Caco-2 (cell line): Measurements from ENCODE around the gene LAPTM5. TPM values are rescaled to one million over a fixed set of nuclear protein-coding genes. Genes with fewer than 3 reads are reported as not detected.

ENCODE experiments used
- BruUV-seq: library from RNA; stranded (reverse); fragments of 400-500 nt; replicated peaks from 2 replicates; lab custom pipeline; 2021; lab: Mats Ljungman, UMichigan
- CTCF ChIA-PET: fragments of 300-600 bp; sonication (Branson Sonifier 250); formaldehyde crosslinking; loops from one replicate; lab custom pipeline; 2022; ENCODE audit warnings: antibody characterized with exemption; lab: Charles Lee
- POLR2A ChIA-PET: fragments of 300-600 bp; sonication (Branson Sonifier 250); formaldehyde crosslinking; loops from one replicate; lab custom pipeline; 2022; ENCODE audit warnings: antibody characterized with exemption; lab: Charles Lee
- DNase-seq, 2 experiments: peaks; one replicate each; pipeline versions ENCODE4 v3.0.0 to v3.0.0-alpha.2; 2020 to 2022
- H3K27me3 ChIP-seq: replicated peaks from 2 replicates; pipeline ENCODE4 v1.6.0; 2011; ENCODE audit warnings: low read length; ENCODE audit not compliant: control insufficient read depth, insufficient read depth
- H3K36me3 ChIP-seq: 2 replicates; pipeline ENCODE4 v1.5.1; 2011; ENCODE audit warnings: low read length; ENCODE audit not compliant: control insufficient read depth, insufficient read depth
- H3K4me1 ChIP-seq: fragments of 250-450 bp; sonication (Bioruptor Pico); 2 replicates; pipeline ENCODE4 v1.5.1; 2020; ENCODE audit warnings: mild to moderate bottlenecking
- H3K4me3 ChIP-seq: 2 replicates; pipeline ENCODE4 v1.5.1; 2011; ENCODE audit warnings: low read depth, mild to moderate bottlenecking, control low read depth, low read length
- H3K9me3 ChIP-seq: fragments of 250-450 bp; sonication (Bioruptor Pico); 2 replicates; pipeline ENCODE4 v1.5.1; 2020; ENCODE audit warnings: mild to moderate bottlenecking, moderate library complexity
- H3K27ac Mint-ChIP-seq: one replicate; pipeline ENCODE4 v1.8.0; 2022; ENCODE audit warnings: mixed read lengths; ENCODE audit not compliant: unreplicated experiment
- H3K27me3 Mint-ChIP-seq: one replicate; pipeline ENCODE4 v1.8.0; 2022; ENCODE audit warnings: mixed read lengths; ENCODE audit not compliant: insufficient read depth, unreplicated experiment
- H3K36me3 Mint-ChIP-seq: one replicate; pipeline ENCODE4 v1.8.0; 2022; ENCODE audit warnings: mild to moderate bottlenecking, mixed read lengths; ENCODE audit not compliant: insufficient read depth, unreplicated experiment
- H3K4me1 Mint-ChIP-seq: one replicate; pipeline ENCODE4 v1.8.0; 2022; ENCODE audit warnings: low read depth, mixed read lengths; ENCODE audit not compliant: unreplicated experiment
- H3K4me3 Mint-ChIP-seq: one replicate; pipeline ENCODE4 v1.8.0; 2022; ENCODE audit warnings: mild to moderate bottlenecking, moderate library complexity, mixed read lengths; ENCODE audit not compliant: unreplicated experiment
- H3K9me3 Mint-ChIP-seq: one replicate; pipeline ENCODE4 v1.8.0; 2022; ENCODE audit warnings: mixed read lengths; ENCODE audit not compliant: unreplicated experiment
- CTCF ChIP-seq, 2 experiments: fragments of 200-600 bp in 1 of 2; IDR thresholded peaks; 1 replicate in 1 of 2; 2 replicates in 1 of 2; pipeline versions ENCODE4 v1.5.1 to v1.8.0; 2011 to 2022; ENCODE audit warnings: antibody characterized with exemption in 1 of 2, control low read depth in 1 of 2, inconsistent platforms in 1 of 2, low read depth in 1 of 2, low read length in 1 of 2, mild to moderate bottlenecking in 1 of 2, moderate library complexity in 1 of 2; ENCODE audit not compliant: insufficient read depth in 1 of 2, severe bottlenecking in 1 of 2, unreplicated experiment in 1 of 2
- intact Hi-C: fragments of 100-400 bp; cut with micrococcal nuclease; formaldehyde crosslinking; loops from one replicate; pipeline ENCODE4 v1.10.0; 2022; ENCODE audit not compliant: unreplicated experiment
- total RNA-seq: library from RNA; stranded (reverse); gene quantifications from 2 replicates; pipeline ENCODE4 v1.2.3, GENCODE V29; 2022

Gene LAPTM5
- total RNA-seq, 1 experiment from 2014 or later, result not detected

GRCh38 chr1:30756206-30756544 is 1.4 kb downstream of the LAPTM5 start:
- H3K27me3 Mint-ChIP-seq, result no peaks in the 10 kb centered on the region
- H3K9me3 ChIP-seq, result no peaks in the 10 kb centered on the region
- no peak for TF ChIP-seq CTCF (IDR thresholded peaks at IDR 0.05; ENCODE audit: insufficient read depth in 1 of 2, low read depth in 1 of 2, low read length in 1 of 2, severe bottlenecking in 1 of 2, unreplicated experiment in 1 of 2)
- H3K36me3 Mint-ChIP-seq, result no peaks in the 10 kb centered on the region
- no peak overlapping the region for H3K27ac Mint-ChIP-seq
- no peaks in the 10 kb centered on the region for H3K36me3 ChIP-seq
- no peaks in the 10 kb centered on the region for H3K4me1 ChIP-seq
- no peak for DNase-seq
- H3K4me1 Mint-ChIP-seq, result no peaks in the 10 kb centered on the region
- no peak overlapping the region for H3K4me3 Mint-ChIP-seq
- no TSS peak for BruUV-seq
- no peaks in the 10 kb centered on the region for H3K9me3 Mint-ChIP-seq
- no peaks in the 10 kb centered on the region for H3K27me3 ChIP-seq
- ChIA-PET CTCF (no interaction called here), POLR2A (no interaction called here)
- H3K4me3 ChIP-seq, result no peak overlapping the region
- intact Hi-C loops, result no loop called here

GRCh38 chr1:30755746-30756145 is 1.8 kb downstream of the LAPTM5 start:
- CTCF ChIA-PET, result no interaction called here
- no peak overlapping the region for H3K4me3 ChIP-seq

GRCh38 chr1:30755334-30755733 is 2.2 kb downstream of the LAPTM5 start:
- H3K4me3 Mint-ChIP-seq, result no peak overlapping the region
- H3K4me3 ChIP-seq, result no peak overlapping the region
- H3K4me1 Mint-ChIP-seq, result no peaks in the 10 kb centered on the region
- H3K27me3 Mint-ChIP-seq, result no peaks in the 10 kb centered on the region
- DNase-seq, result no peak
- H3K9me3 ChIP-seq, result no peaks in the 10 kb centered on the region
- H3K36me3 Mint-ChIP-seq, result no peaks in the 10 kb centered on the region
- no peak overlapping the region for H3K27ac Mint-ChIP-seq
- CTCF ChIA-PET, result no interaction called here
- no peaks in the 10 kb centered on the region for H3K27me3 ChIP-seq
- POLR2A ChIA-PET, result no interaction called here
- H3K9me3 Mint-ChIP-seq, result no peaks in the 10 kb centered on the region
- no peak for TF ChIP-seq CTCF (IDR thresholded peaks at IDR 0.05; ENCODE audit: insufficient read depth in 1 of 2, low read depth in 1 of 2, low read length in 1 of 2, severe bottlenecking in 1 of 2, unreplicated experiment in 1 of 2)
- BruUV-seq, result no TSS peak
- H3K36me3 ChIP-seq, result no peaks in the 10 kb centered on the region
- no peaks in the 10 kb centered on the region for H3K4me1 ChIP-seq
- intact Hi-C loops, result no loop called here

More at GRCh38 chr1:30755746-30756145, 1.8 kb downstream of the LAPTM5 start:
- Mint-ChIP-seq H3K4me1 (no peaks in the 10 kb centered on the region), H3K36me3 (no peaks in the 10 kb centered on the region), H3K4me3 (no peak overlapping the region), H3K9me3 (no peaks in the 10 kb centered on the region), H3K27me3 (no peaks in the 10 kb centered on the region), H3K27ac (no peak overlapping the region)
- Histone ChIP-seq H3K27me3 (no peaks in the 10 kb centered on the region), H3K9me3 (no peaks in the 10 kb centered on the region), H3K4me1 (no peaks in the 10 kb centered on the region), H3K36me3 (no peaks in the 10 kb centered on the region)
- TF ChIP-seq CTCF (IDR thresholded peaks at IDR 0.05; ENCODE audit: insufficient read depth in 1 of 2, low read depth in 1 of 2, low read length in 1 of 2, severe bottlenecking in 1 of 2, unreplicated experiment in 1 of 2), result no peak
- intact Hi-C loops, result no loop called here
- POLR2A ChIA-PET, result no interaction called here
- no peak for DNase-seq
- no TSS peak for BruUV-seq
